ENCODE results near the gene PMVK.

- no peak for TF ChIP-seq POLR2AphosphoS5 (IDR thresholded peaks at IDR 0.05; ENCODE audit: borderline replicate concordance, low read depth, low read length)
- TF ChIP-seq EZH2 (IDR thresholded peaks at IDR 0.05): no peak
- no peak for TF ChIP-seq FOXP2 (optimal IDR thresholded peaks at IDR 0.05; ENCODE audit: control extremely low read depth, extremely low read length, insufficient read depth)
Measured at GRCh38 chr1:154880671-154881070, 55.8 kb downstream of the PMVK start.
